Keratinocyte (primary cell): ENCODE data around the gene C1QTNF5. TPM values are rescaled to one million over a fixed set of nuclear protein-coding genes. Genes with fewer than 3 reads are reported as not detected.
A peak's percentile ranks its signal among the peaks of the same experiment; 100 is the strongest.

ENCODE experiments used
- DNase-seq: peaks from one replicate; pipeline ENCODE4 v3.0.0-alpha.2; 2011; ENCODE audit warnings: low read depth, missing footprints, low spot score
- FAIRE-seq: peaks from 2 replicates; lab custom pipeline; 2011; peaks lifted over from hg19 to GRCh38; lab: Jason Lieb, UNC
- H2AFZ ChIP-seq: 2 replicates; pipeline ENCODE4 v1.6.0; 2012; ENCODE audit warnings: low read length, control low read depth, inconsistent platforms; ENCODE audit not compliant: control insufficient read depth
- H3K27ac ChIP-seq: 2 replicates; pipeline ENCODE4 v1.5.1; 2011; ENCODE audit warnings: low read length; ENCODE audit not compliant: control insufficient read depth, insufficient read depth
- H3K27me3 ChIP-seq: 3 replicates; pipeline ENCODE4 v1.6.0; 2011; ENCODE audit warnings: low read length; ENCODE audit not compliant: control insufficient read depth, insufficient read depth; ENCODE audit errors: extremely low read depth
- H3K36me3 ChIP-seq, 2 experiments: 2 replicates in 1 of 2; 3 replicates in 1 of 2; pipeline ENCODE4 v1.5.1; 2011; ENCODE audit warnings: low read length in 2 of 2, mild to moderate bottlenecking in 1 of 2; ENCODE audit not compliant: control insufficient read depth in 2 of 2, insufficient read depth in 2 of 2; ENCODE audit errors: extremely low read depth in 1 of 2
- H3K4me1 ChIP-seq: 3 replicates; pipeline ENCODE4 v1.5.1; 2011; ENCODE audit warnings: low read length; ENCODE audit not compliant: control insufficient read depth, insufficient read depth; ENCODE audit errors: extremely low read depth
- H3K4me2 ChIP-seq: 3 replicates; pipeline ENCODE4 v1.6.0; 2011; ENCODE audit warnings: low read depth, low read length; ENCODE audit not compliant: control insufficient read depth, insufficient read depth; ENCODE audit errors: extremely low read depth
- H3K4me3 ChIP-seq, 3 experiments: fragments of 200-600 bp in 1 of 3; sonication (generic) in 1 of 3; 2 replicates in 2 of 3; 3 replicates in 1 of 3; pipeline ENCODE4 v1.5.1; 2011 to 2016; ENCODE audit warnings: low read length in 3 of 3, mild to moderate bottlenecking in 3 of 3, control low read depth in 2 of 3, inconsistent platforms in 1 of 3, low read depth in 1 of 3, mixed read lengths in 1 of 3, mixed run types in 1 of 3, moderate library complexity in 1 of 3; ENCODE audit not compliant: control insufficient read depth in 2 of 3, insufficient read depth in 2 of 3; ENCODE audit errors: extremely low read depth in 1 of 3
- H3K79me2 ChIP-seq: 2 replicates; pipeline ENCODE4 v1.6.0; 2012; ENCODE audit warnings: low read length; ENCODE audit not compliant: control insufficient read depth, insufficient read depth
- H3K9ac ChIP-seq: 3 replicates; pipeline ENCODE4 v1.6.0; 2011; ENCODE audit warnings: low read length; ENCODE audit not compliant: control insufficient read depth, insufficient read depth; ENCODE audit errors: extremely low read depth
- H3K9me1 ChIP-seq: 3 replicates; pipeline ENCODE4 v1.6.0; 2011; ENCODE audit warnings: low read length; ENCODE audit not compliant: control insufficient read depth, insufficient read depth; ENCODE audit errors: extremely low read depth
- H3K9me3 ChIP-seq: 2 replicates; pipeline ENCODE4 v1.5.1; 2012; ENCODE audit warnings: low read depth, low read length; ENCODE audit not compliant: control insufficient read depth
- H4K20me1 ChIP-seq: 3 replicates; pipeline ENCODE4 v1.6.0; 2011; ENCODE audit warnings: low read length; ENCODE audit not compliant: control insufficient read depth, insufficient read depth; ENCODE audit errors: extremely low read depth
- EZH2 ChIP-seq: IDR thresholded peaks from one replicate; pipeline ENCODE4 v1.6.1; 2012; ENCODE audit warnings: inconsistent platforms, mild to moderate bottlenecking, low read length, moderate library complexity
- dilution Hi-C: fragments of 300-500 bp; cut with MboI; formaldehyde crosslinking; loops from one replicate; pipeline ENCODE4 v1.7.0; 2020; ENCODE audit warnings: low sequenced_read_pairs; ENCODE audit not compliant: extremely low pct_ligation_motif_present
- polyA plus RNA-seq, 5 experiments: library from polyadenylated mRNA; depleted of rRNA in 3 of 5; stranded (reverse) in 3 of 5; stranded (forward) in 1 of 5; unstranded in 1 of 5; fragments of >200 nt; gene quantifications; 1 replicate in 1 of 5; 2 replicates in 3 of 5; 3 replicates in 1 of 5; pipeline versions ENCODE4 v1.2.1 to v1.2.3, GENCODE V29; 2011 to 2012; ENCODE audit warnings: missing spikeins in 2 of 5, low read depth in 1 of 5, low replicate concordance in 1 of 5
- TF ChIP-seq, protein P1 (sequence below), 3 experiments: IDR thresholded peaks in 1 of 3; conservative IDR thresholded peaks in 1 of 3; optimal IDR thresholded peaks in 1 of 3; 2 replicates in 2 of 3; 3 replicates in 1 of 3; pipeline versions ENCODE3 to v1.5.1; 2011; ENCODE audit warnings: low read length in 3 of 3, mild to moderate bottlenecking in 3 of 3, moderate library complexity in 2 of 3, control low read depth in 1 of 3, inconsistent platforms in 1 of 3; ENCODE audit not compliant: insufficient read depth in 2 of 3; ENCODE audit errors: extremely low read depth in 1 of 3

Gene C1QTNF5
- polyA plus RNA-seq, 1 donor (not counting 4 experiments of a cell fraction or from before 2014, with no cell fraction given), result not detected

DNA sequence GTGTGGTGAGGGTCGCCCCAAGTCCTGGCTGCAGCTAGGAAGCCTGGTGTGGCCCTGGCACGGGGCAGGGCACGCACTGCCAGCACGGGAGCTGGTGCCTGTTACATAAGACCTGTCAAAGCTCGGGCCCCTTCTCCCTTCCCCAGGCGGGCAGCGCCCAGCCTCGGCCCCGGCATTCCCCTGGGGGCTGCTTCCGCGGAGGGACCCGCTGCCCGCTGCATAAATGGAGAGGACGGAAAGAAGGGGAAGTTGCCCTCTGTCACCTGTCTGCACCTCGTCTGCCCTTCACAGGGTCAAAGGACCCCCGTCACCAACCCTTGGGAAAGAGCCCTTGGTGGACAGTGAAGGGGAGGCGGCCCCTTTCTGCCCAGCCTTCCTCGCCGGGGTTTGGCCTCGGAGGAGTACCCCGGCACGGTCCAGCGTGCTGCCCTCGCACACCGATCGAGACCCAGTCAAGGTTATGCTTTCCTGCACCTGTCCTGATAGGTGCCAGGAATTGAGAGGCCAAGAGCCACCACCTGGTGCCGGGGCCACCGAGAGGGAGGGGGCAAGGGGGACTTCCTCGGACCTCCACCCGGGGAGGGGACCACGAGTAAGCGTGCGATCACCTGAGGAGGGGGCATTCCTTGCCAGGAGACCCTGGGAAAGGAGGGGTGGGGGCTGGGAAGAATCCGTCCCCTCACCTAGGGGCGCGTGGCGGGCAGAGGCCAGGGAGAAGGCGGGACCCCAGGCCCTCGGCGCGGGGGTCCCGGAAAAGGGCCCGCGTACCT lies 22.6 kb upstream of the C1QTNF5 start:
- H3K4me3 ChIP-seq, result peak overlapping the region in 1 of 3 experiments; percentile 23
- no peaks in the 10 kb centered on the region for H3K9me3 ChIP-seq
- H3K4me2 ChIP-seq, result no peak overlapping the region
- peaks cover 24% of the 10 kb centered on the region for H3K27me3 ChIP-seq
- no peaks in the 10 kb centered on the region for H3K79me2 ChIP-seq
- no peak overlapping the region for H3K27ac ChIP-seq
- dilution Hi-C loops, result no loop called here
- no peak for TF ChIP-seq EZH2
- TF ChIP-seq, protein P1, sequence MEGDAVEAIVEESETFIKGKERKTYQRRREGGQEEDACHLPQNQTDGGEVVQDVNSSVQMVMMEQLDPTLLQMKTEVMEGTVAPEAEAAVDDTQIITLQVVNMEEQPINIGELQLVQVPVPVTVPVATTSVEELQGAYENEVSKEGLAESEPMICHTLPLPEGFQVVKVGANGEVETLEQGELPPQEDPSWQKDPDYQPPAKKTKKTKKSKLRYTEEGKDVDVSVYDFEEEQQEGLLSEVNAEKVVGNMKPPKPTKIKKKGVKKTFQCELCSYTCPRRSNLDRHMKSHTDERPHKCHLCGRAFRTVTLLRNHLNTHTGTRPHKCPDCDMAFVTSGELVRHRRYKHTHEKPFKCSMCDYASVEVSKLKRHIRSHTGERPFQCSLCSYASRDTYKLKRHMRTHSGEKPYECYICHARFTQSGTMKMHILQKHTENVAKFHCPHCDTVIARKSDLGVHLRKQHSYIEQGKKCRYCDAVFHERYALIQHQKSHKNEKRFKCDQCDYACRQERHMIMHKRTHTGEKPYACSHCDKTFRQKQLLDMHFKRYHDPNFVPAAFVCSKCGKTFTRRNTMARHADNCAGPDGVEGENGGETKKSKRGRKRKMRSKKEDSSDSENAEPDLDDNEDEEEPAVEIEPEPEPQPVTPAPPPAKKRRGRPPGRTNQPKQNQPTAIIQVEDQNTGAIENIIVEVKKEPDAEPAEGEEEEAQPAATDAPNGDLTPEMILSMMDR (optimal IDR thresholded peaks at IDR 0.05 in 1 of 3, IDR thresholded peaks at IDR 0.05 in 1 of 3, conservative IDR thresholded peaks at IDR 0.05 in 1 of 3; ENCODE audit: extremely low read depth in 1 of 3, insufficient read depth in 2 of 3, low read length in 3 of 3), result no peak
- no peaks in the 10 kb centered on the region for H3K36me3 ChIP-seq
- no peaks in the 10 kb centered on the region for H3K9me1 ChIP-seq
- H3K4me1 ChIP-seq, result peaks cover 26% of the 10 kb centered on the region
- no peaks in the 10 kb centered on the region for H4K20me1 ChIP-seq
- H3K9ac ChIP-seq, result no peak overlapping the region
- no peak overlapping the region for H2AFZ ChIP-seq
- FAIRE-seq (no peak), DNase-seq (no peak)

DNA sequence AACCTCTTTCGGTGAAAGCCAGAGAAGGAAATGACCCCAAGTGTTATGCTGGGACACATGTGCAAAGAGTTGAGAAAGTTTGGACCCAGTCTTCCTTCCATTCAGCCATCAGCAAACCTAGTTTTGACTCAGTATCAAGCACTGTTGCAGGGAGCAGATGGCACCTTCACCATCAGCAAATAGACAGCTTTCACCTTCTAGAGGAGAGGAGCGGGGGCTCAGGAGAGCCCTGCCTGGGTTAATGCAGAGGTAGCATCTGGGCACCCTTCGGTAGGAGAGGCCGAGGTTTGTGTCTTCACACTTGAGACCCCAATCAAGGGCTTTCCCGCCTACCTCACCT lies 22.0 kb upstream of the C1QTNF5 start:
- no peak for DNase-seq
- no peak overlapping the region for H3K4me3 ChIP-seq
- dilution Hi-C loops, result no loop called here
- no peak for FAIRE-seq
- H3K27me3 ChIP-seq, result peaks cover 24% of the 10 kb centered on the region
- no peaks in the 10 kb centered on the region for H3K36me3 ChIP-seq
- H3K9ac ChIP-seq, result no peak overlapping the region
- H4K20me1 ChIP-seq, result no peaks in the 10 kb centered on the region
- no peak overlapping the region for H2AFZ ChIP-seq
- no peak overlapping the region for H3K4me2 ChIP-seq
- H3K9me1 ChIP-seq, result no peaks in the 10 kb centered on the region
- no peak for TF ChIP-seq EZH2
- TF ChIP-seq, protein P1 (optimal IDR thresholded peaks at IDR 0.05 in 1 of 3, IDR thresholded peaks at IDR 0.05 in 1 of 3, conservative IDR thresholded peaks at IDR 0.05 in 1 of 3; ENCODE audit: extremely low read depth in 1 of 3, insufficient read depth in 2 of 3, low read length in 3 of 3), result no peak
- H3K9me3 ChIP-seq, result no peaks in the 10 kb centered on the region
- no peaks in the 10 kb centered on the region for H3K79me2 ChIP-seq
- H3K4me1 ChIP-seq, result peaks cover 26% of the 10 kb centered on the region
- H3K27ac ChIP-seq, result no peak overlapping the region
